Activated CD8-positive, alpha-beta memory T cell treated with anti-CD3 and anti-CD28 coated beads, Interleukin-2, amount 50 U/mL, for 4 hours (primary cell): ENCODE results near the gene PORCN.

Experiments used
- DNase-seq: peaks from one replicate; pipeline ENCODE4 v3.0.0-alpha.2; 2020

PORCN gene

DNA sequence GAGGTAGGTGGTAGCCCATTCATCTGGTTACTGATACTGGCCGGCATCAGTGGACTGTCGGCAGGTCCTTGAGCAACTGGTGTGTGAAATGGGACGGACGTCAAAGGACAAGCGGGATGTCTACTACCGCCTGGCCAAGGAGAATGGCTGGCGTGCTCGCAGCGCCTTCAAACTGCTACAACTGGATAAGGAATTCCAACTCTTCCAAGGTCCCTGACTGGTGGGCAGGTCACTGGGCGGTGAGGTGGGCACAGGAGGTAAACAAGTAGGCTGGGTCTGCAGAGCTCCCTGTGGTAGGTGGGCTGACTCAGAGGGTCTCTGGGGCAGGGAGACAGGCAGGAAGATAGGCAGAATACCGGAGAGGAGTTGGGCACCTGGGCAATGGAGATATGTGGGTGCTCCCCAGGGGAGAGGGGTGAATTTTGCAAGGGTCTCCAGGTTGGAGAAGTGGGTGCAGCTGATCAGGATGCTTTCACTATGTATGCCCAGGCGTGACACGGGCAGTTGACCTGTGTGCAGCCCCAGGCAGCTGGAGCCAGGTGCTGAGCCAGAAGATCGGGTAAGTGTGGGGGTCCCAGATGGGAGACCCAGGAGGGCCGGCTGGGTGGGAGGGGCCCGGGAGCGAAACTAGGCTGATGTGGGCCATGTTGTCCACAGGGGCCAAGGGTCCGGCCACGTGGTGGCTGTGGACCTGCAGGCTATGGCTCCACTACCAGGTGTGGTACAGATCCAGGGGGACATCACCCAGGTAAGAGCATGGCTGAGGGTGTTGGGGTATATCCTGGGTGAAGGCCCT lies 30.6 kb upstream of the PORCN start:
- no peak for DNase-seq

DNA sequence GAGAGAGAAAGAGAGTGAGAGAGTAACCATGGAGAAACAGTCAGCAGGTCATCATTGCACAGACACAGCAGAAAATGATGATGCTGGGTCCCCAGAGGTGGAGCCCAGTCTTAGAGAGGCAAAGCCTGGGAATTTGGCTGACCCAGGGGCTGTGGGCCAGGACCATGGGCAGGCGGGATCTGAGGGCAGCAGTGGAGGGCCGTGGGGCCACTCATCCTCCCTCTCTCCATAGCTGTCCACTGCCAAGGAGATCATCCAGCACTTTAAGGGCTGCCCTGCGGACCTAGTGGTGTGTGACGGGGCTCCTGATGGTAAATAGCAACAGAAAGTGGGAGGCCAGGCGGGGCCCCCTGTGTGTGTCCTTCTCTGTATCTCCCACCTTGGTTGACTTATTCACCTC lies 30.0 kb upstream of the PORCN start:
- DNase-seq, result no peak

DNA sequence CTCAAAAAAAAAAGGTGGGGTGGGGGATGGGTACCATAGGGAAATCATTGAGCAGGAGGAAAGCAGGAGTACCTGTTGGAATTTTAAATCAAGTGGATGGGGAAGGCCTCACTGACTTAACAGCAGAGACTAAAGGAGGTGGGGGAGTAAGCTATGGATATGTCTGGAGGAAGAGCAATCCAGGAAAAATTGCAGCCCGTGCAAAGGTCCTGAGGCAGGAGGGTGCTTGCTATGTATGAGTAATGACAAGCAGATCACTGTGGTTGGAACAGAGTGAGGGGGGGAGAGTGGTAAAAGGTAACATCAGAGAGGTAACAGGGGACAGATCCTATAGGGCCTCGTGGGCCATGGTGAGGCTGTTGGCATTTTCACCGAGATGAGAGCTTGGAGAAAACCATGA lies 28.6 kb upstream of the PORCN start:
- DNase-seq, result no peak

DNA sequence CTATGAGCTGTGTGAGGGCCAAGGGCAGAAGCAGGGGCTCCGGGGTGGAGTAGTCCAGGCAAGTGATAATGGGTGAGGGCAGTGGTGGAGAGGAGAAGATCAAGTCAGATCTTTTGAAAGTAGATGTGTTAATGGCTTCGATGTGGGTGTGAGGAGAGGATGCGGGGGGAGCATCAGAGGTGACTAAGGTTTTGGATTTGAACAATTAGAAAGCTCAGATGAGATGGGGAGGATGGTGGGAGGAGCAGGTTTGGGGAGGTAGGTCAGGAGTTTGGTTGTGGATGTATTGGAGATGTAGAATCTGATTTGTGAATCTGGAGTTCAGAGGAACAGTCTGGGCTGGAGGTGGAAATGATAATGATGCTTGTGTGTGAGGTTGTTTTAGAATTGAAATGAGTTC lies 28.2 kb upstream of the PORCN start:
- no peak for DNase-seq

DNA sequence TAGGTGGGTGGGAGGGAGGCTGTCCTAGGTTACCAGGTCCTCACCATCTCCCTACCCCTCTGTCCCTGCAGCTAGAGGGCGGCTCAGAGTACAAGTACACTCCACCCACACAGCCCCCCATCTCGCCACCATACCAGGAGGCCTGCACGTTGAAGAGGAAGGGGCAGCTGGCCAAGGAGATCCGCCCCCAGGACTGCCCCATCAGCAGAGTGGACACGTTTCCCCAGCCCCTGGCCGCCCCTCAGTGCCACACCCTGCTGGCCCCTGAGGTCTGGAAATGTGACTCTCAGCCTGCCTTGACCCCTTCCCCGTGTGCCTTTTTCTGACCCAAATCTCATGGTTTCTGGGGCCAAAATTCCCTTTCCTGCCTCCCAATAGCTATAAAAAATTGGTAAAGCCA lies 26.3 kb upstream of the PORCN start:
- no peak for DNase-seq

DNA sequence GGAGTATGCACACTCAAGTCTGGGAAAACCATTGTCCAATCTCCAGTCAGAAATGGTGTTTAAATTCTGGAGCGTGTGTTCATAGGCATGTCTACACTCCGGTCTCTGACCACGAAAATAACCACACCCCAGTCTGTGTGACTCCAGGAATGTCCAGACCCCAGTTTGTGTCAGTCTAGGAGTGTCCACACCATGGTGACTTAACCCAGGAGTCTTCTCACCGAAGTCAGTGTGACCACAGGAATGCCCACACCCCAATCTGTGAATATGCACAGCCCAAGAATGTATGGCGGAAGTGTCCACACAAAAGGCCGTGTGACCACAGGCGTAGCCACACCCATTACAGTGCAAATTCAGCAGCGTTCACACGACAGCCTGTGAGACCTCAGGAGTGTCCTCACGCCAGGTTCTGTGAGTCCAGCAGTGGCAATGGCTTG lies 21.4 kb upstream of the PORCN start:
- DNase-seq, result no peak

DNA sequence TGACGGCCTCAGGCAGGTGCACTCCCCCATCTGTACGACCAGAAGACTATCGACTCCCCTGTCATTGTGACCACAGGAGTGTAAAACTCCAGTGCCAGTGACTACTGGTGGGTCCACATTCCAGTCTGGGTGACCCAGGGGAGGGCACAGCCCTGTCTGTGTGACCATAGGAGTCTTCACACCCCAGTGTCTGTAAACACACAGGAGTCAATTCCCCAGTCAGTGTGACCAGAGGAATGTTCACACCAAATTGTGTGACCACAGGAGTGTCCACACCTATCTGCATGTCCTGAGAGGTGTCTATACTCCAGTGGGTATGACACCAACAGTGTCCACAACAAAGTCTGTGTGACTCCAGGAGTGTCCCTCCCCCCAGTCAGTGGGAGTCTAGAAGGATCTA lies 20.8 kb upstream of the PORCN start:
- DNase-seq, result no peak

DNA sequence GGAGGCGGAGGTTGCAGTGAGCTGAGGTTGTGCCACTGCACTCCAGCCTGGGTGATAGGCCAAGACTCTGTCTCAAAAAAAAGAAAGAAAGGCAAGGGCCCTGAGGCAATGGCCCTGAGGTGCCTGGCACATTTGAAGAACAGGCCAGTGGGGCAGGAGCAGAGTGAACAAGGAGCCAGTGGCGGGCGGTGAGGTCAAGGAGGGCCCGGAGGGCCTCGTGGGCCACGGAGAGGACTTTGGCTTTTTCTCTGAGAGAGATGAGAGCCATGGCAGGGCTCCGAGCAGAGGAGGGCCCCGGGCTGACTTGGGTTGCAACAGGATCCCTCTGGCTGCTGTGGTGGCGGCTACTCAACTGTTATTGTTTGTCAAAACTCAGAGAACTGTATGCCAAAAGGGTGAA lies 19.5 kb upstream of the PORCN start:
- no peak for DNase-seq

DNA sequence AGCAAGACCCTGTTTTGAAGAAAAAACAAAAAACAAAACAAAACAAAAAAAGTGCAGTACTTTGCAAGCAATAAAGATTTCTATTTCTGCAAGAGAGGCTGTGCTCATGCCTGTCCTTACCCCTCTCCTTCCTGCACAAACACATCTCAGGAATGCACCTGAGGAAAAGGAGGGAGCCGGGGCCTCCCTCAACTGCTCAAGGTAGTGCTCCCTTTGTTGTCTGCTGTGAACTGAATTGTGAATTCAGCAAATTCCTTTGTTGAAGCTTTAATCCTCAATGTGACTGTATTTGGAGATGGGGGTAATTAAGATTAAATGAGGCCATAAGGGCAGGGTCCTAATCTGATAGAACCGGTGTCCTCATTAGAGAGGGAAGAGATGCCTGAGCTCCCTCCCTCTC lies 18.9 kb upstream of the PORCN start:
- no peak for DNase-seq

DNA sequence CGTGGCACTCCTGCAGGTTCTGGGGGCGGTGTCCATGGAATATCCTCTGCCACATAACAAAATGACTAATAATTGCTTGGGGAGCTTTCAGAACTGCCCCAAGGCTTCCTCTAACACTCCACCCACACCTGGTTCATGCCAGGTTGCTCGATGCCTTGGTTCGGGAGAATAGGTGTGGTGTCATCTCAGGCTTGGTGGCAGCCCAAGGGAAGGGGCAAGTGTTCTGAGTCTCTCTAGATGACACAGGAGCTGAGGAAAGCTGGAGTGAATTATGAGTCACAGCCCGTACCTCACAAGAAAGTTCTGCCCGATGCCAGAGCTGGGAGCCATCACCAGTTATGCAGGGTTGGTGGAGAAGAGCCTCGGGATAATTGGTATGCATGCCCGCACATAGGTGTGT lies 18.1 kb upstream of the PORCN start:
- DNase-seq, result no peak

DNA sequence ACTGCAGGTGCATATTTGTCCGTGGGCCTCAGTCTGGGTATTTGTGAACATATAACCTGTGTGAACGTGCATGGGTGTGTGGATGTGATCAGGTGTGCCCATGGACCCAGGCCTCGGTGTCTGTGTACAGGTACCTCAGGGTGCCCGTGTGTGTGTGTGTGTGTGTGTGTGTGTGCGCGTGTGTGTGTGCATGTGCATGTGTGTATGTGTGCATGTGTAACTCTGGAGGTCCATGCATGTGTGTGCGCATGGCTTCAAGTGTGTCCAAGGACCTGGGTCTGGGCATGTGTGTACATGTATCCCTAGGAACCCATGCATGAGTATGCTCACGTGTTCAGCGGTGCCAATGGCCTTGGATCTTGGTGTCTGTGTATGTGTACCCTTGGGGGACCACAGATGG lies 17.0 kb upstream of the PORCN start:
- DNase-seq, result no peak

DNA sequence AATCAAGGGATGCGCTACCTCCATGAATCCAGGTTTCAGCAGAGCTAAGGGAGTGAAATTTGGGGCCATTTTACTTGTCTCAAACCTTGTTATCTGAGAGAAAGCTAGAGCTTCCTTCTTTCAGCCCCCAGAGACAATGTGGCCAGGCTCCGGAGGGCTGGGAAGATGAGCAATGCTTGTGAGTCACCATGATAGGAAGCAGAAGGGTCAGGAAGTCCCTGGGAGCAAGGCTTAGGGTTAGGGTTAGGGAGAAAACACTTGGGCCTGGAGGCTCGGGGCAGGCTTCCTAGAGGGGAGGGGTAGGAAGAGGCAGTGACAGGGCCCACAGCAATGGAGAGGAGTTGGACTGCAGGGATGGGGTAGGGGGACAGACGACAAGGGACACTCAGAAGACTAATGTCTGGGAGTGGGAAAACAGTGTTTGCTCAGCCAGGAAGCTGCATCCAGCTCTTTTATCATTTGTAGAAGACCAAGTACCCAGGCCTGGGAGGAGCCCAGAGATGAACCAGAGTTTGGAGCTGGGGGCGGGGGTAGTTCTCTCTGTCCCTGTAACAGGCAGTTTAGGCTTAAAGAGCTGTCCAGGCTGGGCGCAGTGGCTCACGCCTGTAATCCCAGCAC lies 16.4 kb upstream of the PORCN start:
- DNase-seq, result no peak

DNA sequence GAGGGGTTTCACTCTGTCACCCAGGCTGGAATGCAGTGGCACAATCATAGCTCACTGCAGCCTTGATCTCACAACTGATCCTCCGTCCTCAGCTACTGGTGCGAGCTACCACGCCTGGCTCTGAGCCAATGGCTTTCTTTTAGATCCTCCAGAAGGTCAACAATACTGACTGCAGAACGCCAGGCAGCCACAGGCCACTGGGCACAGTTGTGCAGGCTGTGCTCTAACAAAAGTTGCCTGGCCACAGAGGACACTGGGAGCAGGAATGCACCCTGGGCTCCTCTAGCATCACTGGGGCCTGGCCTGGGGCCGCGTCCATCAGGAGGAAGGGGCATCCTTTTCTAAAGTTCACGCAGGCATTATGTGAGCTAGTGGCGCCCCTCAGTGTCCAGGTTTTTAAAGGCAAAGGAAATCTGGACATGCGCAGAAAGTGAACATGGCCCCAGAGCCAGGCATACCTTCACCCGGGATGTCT lies 14.9 kb upstream of the PORCN start:
- DNase-seq, result no peak

DNA sequence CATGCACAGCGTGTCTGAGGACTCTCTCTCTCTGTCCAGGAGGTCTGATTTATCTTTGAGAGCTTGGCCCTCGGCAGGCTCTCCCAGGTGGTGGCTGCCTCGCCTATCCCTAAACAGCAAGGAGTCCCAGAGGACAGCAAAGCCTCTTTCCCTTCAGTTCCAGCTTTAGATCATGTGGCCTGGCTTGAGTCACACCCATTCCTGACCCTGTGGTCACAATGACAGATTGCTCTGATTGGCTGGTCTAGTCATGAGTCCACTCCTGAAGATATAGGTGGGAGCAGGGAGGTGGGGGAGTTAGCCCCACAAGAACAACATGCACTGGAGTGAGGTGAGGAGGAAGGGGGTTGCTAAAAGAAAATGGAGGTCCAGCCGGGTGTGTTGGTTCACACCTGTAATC lies 12.1 kb upstream of the PORCN start:
- DNase-seq, result no peak

DNA sequence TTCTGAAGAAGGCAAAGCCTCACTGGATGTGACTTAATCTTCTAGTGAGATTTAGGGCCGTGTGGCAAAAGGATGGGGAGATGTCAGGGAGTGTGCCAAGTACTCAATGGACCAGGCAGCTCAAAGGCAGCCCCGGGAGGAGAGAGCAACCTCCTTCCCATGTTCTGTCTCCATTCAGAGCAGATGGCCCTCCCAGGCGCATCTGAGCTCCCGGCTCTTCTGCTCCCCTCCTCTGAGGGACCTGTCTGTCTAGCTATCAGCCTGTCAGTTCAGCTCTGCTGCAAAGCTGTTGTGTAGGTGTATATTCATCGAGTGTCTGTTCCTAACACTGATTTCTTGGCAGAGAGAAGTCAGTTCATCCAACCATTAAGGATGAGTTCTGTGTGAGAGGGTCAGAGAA lies 10.9 kb upstream of the PORCN start:
- no peak for DNase-seq

DNA sequence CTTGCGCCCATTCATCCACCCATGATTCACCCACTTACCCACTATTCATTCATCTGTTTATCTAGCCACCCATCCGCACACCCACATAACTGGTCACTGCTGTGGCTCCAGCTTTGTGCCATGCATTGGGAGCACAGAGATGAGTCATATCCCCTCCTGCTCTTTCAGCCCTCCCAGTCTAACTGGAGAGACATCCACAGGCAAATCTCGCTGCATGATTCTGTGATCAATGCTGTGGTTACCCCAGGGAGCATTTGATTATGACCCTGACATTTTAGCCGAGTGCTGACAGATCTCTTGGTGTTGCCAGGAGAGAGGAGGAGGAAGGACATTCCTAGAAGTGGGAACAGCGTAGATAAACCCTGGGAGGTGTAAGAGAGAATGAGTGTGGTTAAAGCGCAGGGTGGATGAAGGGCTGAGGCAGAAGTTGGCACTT lies 10.4 kb upstream of the PORCN start:
- DNase-seq, result no peak

DNA sequence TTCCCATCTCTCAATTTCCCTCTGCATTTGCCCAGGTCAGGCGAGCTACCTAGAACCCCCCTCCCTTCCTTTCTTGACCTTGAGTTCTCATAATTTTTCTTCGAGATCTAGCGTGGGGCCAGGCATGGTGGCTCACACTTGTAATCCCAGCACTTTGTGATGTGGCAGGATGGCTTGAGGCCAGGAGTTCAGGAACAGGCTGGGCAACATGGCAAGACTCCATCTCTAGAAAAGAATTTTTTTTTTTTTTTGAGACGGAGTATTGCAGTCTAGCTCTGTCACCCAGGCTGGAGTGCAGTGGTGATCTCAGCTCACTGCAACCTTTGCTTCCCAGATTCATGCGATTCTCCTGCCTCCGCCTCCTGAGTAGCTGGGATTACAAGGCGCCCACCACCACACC lies 4.5 kb upstream of the PORCN start:
- DNase-seq, result no peak

DNA sequence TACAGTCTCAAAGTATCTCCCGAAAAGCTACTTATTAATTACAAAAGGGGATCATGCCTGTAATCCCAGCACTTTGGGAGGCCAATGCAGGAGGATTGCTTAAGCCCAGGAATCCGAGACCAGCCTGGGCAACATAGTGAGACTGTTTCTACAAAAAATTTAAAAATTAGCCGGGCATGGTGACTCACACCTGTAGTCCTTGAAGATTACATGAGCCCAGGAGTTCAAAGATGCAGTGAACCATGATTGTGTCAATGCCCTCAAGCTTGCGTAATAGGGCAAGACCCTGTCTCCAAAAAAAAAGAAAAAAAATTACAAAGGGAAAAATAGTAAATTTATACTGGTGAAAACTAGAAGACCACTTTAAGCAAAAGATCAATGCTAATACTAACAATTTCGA lies 3.3 kb upstream of the PORCN start:
- no peak for DNase-seq

DNA sequence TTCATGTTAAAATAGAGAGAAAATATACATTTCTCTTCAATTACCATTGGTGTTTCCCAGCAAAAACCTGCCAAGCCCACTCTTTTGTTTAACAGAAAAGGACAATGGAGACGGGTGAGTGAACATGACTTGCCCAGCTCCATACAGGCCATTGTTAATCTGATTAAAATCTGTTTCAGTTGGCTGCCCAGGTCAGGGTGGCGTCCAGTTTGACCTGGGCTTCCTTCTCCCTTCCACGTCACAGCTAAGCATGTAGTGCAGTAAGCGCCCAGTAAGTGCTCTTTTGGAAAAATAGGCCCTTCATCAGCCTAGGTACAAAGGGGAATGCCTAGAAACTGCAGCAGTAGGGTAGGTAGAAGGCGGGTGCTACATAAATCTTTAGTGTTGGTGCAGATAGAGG lies 1.5 kb upstream of the PORCN start:
- no peak for DNase-seq

DNA sequence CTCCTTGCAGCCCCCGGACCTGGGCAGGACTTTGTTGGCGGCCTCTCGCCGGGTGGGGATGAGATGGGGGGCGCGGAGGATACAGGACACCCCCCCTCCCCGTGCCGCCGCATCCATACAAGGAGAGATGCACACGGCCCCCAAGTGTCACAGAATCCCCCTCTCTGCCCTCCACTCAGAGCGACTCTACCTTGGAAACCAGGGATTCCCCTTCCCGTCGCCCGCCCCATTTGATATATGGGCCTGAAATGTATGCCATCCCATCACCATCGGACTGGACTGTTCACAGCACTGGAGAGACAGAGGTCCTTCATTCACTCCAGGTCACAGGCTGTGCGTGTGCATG lies 426 bp downstream of the PORCN start:
- DNase-seq, result no peak

DNA sequence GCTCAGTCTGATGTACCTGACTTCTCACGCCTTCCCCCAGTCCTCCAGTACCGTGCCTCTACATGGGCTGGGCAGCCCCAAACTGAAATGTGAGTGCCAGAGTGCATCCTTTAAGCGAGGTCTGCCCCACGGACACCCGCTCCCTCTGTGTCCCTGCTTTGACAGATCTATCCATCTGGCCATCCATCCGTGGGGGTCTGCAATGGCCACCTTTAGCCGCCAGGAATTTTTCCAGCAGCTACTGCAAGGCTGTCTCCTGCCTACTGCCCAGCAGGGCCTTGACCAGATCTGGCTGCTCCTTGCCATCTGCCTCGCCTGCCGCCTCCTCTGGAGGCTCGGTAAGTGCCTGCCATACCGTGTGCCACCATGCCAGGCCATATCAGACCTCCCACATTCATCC lies 827 bp downstream of the PORCN start:
- DNase-seq, result no peak

DNA sequence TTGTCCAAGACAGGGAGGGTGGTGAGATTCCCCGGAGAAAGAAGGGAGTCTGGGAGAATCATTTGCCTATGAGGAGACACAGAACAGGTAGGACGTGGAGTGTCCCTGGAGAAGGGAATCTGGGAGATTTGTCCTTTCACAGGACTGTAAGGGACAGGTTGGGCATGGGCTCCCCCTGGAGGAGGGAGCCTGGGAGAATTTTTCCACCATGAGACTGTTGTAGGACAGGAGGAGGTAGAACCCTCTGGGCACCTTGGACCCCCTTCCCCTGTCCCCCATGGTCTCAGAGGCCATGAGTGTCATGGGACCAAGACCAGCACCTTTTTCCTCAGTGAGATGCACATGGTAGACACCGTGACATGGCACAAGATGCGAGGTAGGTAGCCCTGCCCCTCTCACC lies 2.8 kb downstream of the PORCN start:
- no peak for DNase-seq

DNA sequence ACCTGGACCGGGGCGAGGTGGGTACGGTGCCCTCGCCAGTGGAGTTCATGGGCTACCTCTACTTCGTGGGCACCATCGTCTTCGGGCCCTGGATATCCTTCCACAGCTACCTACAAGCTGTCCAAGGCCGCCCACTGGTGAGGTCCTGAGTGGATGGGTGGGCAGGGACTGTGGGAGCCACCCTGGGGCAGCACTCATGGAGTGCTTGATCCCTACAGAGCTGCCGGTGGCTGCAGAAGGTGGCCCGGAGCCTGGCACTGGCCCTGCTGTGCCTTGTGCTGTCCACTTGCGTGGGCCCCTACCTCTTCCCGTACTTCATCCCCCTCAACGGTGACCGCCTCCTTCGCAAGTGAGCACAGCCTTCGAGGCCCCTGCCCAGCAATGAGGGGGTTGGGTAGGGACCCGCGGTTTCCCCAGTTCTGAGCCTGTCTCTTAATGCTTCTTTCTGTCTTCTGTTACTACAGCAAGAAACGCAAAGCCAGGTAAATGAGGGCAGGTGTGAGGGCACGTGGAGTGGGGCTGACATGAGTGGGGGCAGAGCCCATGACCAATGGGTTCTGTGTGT lies 3.7 kb downstream of the PORCN start:
- no peak for DNase-seq

DNA sequence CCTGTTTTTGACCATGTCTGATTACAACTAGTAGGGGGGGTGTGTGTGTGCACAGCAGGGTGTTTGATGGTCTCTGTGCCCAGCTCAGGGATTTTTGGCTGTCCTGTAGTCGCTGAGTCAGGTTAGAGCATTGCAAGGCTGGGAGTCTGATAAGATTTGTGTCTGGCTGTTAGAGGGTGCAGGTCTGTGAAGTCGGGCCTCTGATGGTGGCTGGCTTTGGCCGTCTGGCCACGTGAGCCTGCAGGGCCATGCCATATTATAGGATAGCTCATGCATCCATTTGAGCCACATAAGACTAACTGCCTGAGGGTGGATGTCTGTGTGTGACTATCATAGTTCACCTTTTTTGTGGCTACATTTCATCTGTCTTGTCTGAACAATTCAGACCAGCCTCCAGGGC lies 4.9 kb downstream of the PORCN start:
- no peak for DNase-seq
